HG02943 (cell line): ENCODE results near the gene ZDHHC14.
"Not testable (repeated sequence)": the region's sequence is repeated elsewhere in the genome, so short reads cannot be mapped to it uniquely, and the experiment has no call there.

Experiments used
- ATAC-seq: cut with Tn5 transposase; IDR thresholded peaks from one replicate; pipeline ENCODE4 v1.9.1; 2021; ENCODE audit warnings: mild to moderate bottlenecking, low read depth, moderate library complexity; ENCODE audit not compliant: unreplicated experiment

The ZDHHC14 gene

GRCh38 chr6:157690441-157691210 is 309.6 kb downstream of the ZDHHC14 start:
- no peak for ATAC-seq

- ATAC-seq = not testable (repeated sequence)
These were observed 310.6 kb downstream of the ZDHHC14 start for GRCh38 chr6:157691621-157692020.

GRCh38 chr6:157693867-157694266 is 312.9 kb downstream of the ZDHHC14 start:
- ATAC-seq = no peak

GRCh38 chr6:157695301-157696040 is 314.5 kb downstream of the ZDHHC14 start:
- ATAC-seq = no peak

GRCh38 chr6:157699777-157700636 is 319.0 kb downstream of the ZDHHC14 start:
- no peak for ATAC-seq

GRCh38 chr6:157706351-157706750 is 325.4 kb downstream of the ZDHHC14 start:
- not testable (repeated sequence) for ATAC-seq

- no peak for ATAC-seq
These were observed 325.9 kb downstream of the ZDHHC14 start for GRCh38 chr6:157706883-157707282.

GRCh38 chr6:157707576-157707975 is 326.6 kb downstream of the ZDHHC14 start:
- ATAC-seq = no peak

- no peak for ATAC-seq
These were observed 327.2 kb downstream of the ZDHHC14 start for GRCh38 chr6:157708239-157708638.

- no peak for ATAC-seq
These were observed 327.9 kb downstream of the ZDHHC14 start for GRCh38 chr6:157708933-157709332.

- no peak for ATAC-seq
These were observed 328.6 kb downstream of the ZDHHC14 start for GRCh38 chr6:157709555-157709954.

GRCh38 chr6:157710604-157711003 is 329.6 kb downstream of the ZDHHC14 start:
- no peak for ATAC-seq

GRCh38 chr6:157711060-157711459 is 330.1 kb downstream of the ZDHHC14 start:
- ATAC-seq = no peak

GRCh38 chr6:157712585-157713295 is 331.8 kb downstream of the ZDHHC14 start:
- ATAC-seq = no peak

GRCh38 chr6:157713451-157714152 is 332.6 kb downstream of the ZDHHC14 start:
- ATAC-seq = no peak

- ATAC-seq = no peak
These were observed 333.1 kb downstream of the ZDHHC14 start for GRCh38 chr6:157714153-157714490.

GRCh38 chr6:157715728-157716164 is 334.8 kb downstream of the ZDHHC14 start:
- no peak for ATAC-seq

GRCh38 chr6:157716251-157716995 is 335.4 kb downstream of the ZDHHC14 start:
- no peak for ATAC-seq

GRCh38 chr6:157717340-157717748 is 336.4 kb downstream of the ZDHHC14 start:
- ATAC-seq = no peak
